Natural killer cell treated with Interleukin-12 subunit alpha and Interleukin-12 subunit beta and Interleukin-15 and Interleukin-18, amount 100 ng/mL, for 72 hours (primary cell): ENCODE data around the gene SLC2A2. TPM values are rescaled to one million over a fixed set of nuclear protein-coding genes. Genes with fewer than 3 reads are reported as not detected.
A peak's percentile ranks its signal among the peaks of the same experiment; 100 is the strongest.

ENCODE experiments used
- ATAC-seq, 2 donors: fragments of 150-1000 bp; cut with Tn5 transposase in 1 of 2; sonication (Bioruptor Pico), chemical (Tn5 transposase) in 1 of 2; 2 replicates each; pipeline ENCODE4 v1.10.0; 2021
- DNase-seq: peaks from one replicate; pipeline ENCODE4 v3.0.0; 2022; ENCODE audit warnings: low spot score
- H3K27ac Mint-ChIP-seq, 2 donors: 1 replicate in 1 of 2; 2 replicates in 1 of 2; pipeline ENCODE4 v1.8.0; 2022; ENCODE audit warnings: mixed read lengths in 2 of 2, mild to moderate bottlenecking in 1 of 2, moderate library complexity in 1 of 2
- H3K27me3 Mint-ChIP-seq, 2 donors: 1 replicate in 1 of 2; 2 replicates in 1 of 2; pipeline ENCODE4 v1.8.0; 2022; ENCODE audit warnings: mixed read lengths in 2 of 2
- H3K36me3 Mint-ChIP-seq: one replicate; pipeline ENCODE4 v1.8.0; 2022; ENCODE audit warnings: mixed read lengths
- H3K4me1 Mint-ChIP-seq, 2 donors: 1 replicate in 1 of 2; 2 replicates in 1 of 2; pipeline ENCODE4 v1.8.0; 2022; ENCODE audit warnings: low read depth in 2 of 2, mixed read lengths in 2 of 2, mild to moderate bottlenecking in 1 of 2
- H3K4me3 Mint-ChIP-seq: one replicate; pipeline ENCODE4 v1.8.0; 2022; ENCODE audit warnings: mixed read lengths
- H3K9me3 Mint-ChIP-seq: 2 replicates; pipeline ENCODE4 v1.8.0; 2022; ENCODE audit warnings: mixed read lengths
- total RNA-seq, 2 donors: library from RNA; stranded (reverse); gene quantifications; one replicate each; pipeline ENCODE4 v1.2.3, GENCODE V29; 2022

SLC2A2 gene
- total RNA-seq, 2 donors from 2014 or later = not detected

DNA sequence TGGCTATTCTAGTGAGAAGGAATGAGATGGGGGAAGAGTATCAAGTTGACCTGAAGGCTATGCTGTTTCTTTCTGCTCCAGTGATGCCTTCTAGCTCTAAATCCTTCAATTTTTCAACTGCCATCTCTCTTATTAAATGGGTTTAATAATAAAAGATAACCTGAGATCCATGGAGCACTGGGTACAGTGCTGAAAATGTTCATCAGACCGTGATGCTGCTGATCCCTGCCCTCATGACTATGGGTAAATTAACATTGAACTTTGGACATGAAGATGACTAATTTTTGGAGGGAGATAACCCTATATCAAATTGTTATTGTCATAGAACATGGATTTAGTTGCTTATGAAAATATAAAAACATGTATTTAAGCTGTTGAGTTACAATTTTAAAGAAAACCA, 27.7 kb upstream of the SLC2A2 start:
- Mint-ChIP-seq H3K36me3 (no peaks in the 10 kb centered on the region), H3K27me3 (peaks cover 0 to 6% of the 10 kb centered on the region in 2 donors), H3K9me3 (no peaks in the 10 kb centered on the region), H3K4me3 (no peak overlapping the region), H3K27ac (no peak overlapping the region), H3K4me1 (peaks cover 0 to 9% of the 10 kb centered on the region in 2 donors)
- no peak for DNase-seq
- no peak for ATAC-seq

DNA sequence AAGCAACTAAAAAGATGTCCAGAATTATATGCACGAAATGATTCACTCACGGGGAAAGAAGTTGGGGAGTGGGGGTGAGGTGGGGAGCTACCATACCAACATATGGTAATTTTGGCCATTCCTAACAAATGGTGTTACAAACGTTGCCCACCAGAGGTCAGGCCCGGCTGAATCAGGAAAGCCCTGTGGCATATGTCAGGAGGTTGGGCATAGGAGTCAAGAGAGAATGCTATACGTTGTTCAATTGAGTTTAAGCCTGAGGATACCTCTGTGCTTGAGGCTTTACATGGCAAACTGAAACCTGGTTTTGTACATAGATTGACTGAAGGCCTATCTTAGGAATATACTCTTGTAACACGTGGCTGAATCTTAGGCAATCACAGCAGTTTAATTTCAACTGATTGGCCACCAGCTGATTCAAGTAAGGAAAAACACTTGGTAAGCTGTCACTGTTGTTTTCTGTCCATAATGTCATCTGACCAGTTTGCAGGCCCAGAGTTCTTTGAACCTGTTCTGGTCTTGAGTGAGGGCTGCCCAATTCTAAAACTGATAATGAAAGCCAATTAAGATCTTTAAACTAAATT, 23.4 kb upstream of the SLC2A2 start:
- ATAC-seq = peak; percentile 43 to 77
- Mint-ChIP-seq H3K9me3 (no peaks in the 10 kb centered on the region), H3K27ac (no peak overlapping the region), H3K36me3 (no peaks in the 10 kb centered on the region), H3K27me3 (peaks cover 8 to 15% of the 10 kb centered on the region in 2 donors), H3K4me1 (peaks cover 0 to 9% of the 10 kb centered on the region in 2 donors), H3K4me3 (no peak overlapping the region)
- no peak for DNase-seq

- Mint-ChIP-seq H3K4me1 (peaks cover 0 to 9% of the 10 kb centered on the region in 2 donors), H3K36me3 (no peaks in the 10 kb centered on the region), H3K4me3 (no peak overlapping the region), H3K27me3 (peaks cover 12 to 18% of the 10 kb centered on the region in 2 donors), H3K9me3 (no peaks in the 10 kb centered on the region), H3K27ac (no peak overlapping the region)
- DNase-seq (no peak), ATAC-seq (no peak)
Observed at GRCh38 chr3:171046760-171047159, 20.2 kb upstream of the SLC2A2 start.

GRCh38 chr3:171044835-171045793, 18.6 kb upstream of the SLC2A2 start:
- H3K27ac Mint-ChIP-seq = no peak overlapping the region
- H3K4me1 Mint-ChIP-seq = peaks cover 0 to 5% of the 10 kb centered on the region in 2 donors
- H3K9me3 Mint-ChIP-seq = no peaks in the 10 kb centered on the region
- H3K27me3 Mint-ChIP-seq = peaks cover 14 to 15% of the 10 kb centered on the region in 2 donors
- H3K36me3 Mint-ChIP-seq = no peaks in the 10 kb centered on the region
- no peak for DNase-seq
- H3K4me3 Mint-ChIP-seq = no peak overlapping the region
- no peak for ATAC-seq

DNA sequence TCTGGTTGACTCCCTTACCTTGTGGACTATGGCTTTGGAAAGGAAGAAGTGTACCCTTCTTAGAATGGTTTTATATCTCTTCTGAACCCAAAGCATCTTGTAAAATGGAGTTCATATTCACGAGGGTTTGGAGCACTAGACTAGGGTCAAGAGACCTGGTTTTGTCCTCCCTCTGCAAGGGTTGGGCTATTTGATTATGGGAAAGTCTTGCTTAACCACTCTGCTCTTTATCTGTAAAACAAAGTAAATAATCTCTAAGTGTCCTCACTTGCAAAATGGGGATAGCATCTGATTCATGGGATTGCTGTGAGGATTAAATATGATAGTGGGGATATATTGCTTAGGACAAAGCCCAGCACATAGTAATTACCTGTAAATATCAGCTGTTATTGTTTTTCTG, 17.9 kb upstream of the SLC2A2 start:
- H3K36me3 Mint-ChIP-seq = no peaks in the 10 kb centered on the region
- no peak overlapping the region for H3K27ac Mint-ChIP-seq
- H3K27me3 Mint-ChIP-seq = peaks cover 17 to 21% of the 10 kb centered on the region in 2 donors
- H3K9me3 Mint-ChIP-seq = no peaks in the 10 kb centered on the region
- ATAC-seq (no peak), DNase-seq (no peak)
- no peak overlapping the region for H3K4me3 Mint-ChIP-seq
- peaks cover 0 to under 1% of the 10 kb centered on the region in 2 donors for H3K4me1 Mint-ChIP-seq

GRCh38 chr3:171039674-171040073, 13.2 kb upstream of the SLC2A2 start:
- no peak for DNase-seq
- Mint-ChIP-seq H3K4me3 (no peak overlapping the region), H3K27me3 (peaks cover 29 to 46% of the 10 kb centered on the region in 2 donors)

GRCh38 chr3:171038342-171038741, 11.8 kb upstream of the SLC2A2 start:
- DNase-seq = no peak
- peaks cover 34 to 55% of the 10 kb centered on the region in 2 donors for H3K27me3 Mint-ChIP-seq
- no peak overlapping the region for H3K27ac Mint-ChIP-seq
- no peak overlapping the region for H3K4me3 Mint-ChIP-seq
- no peaks in the 10 kb centered on the region for H3K36me3 Mint-ChIP-seq
- no peaks in the 10 kb centered on the region for H3K9me3 Mint-ChIP-seq
- H3K4me1 Mint-ChIP-seq = no peaks in the 10 kb centered on the region
- ATAC-seq = no peak

More at GRCh38 chr3:171039674-171040073, 13.2 kb upstream of the SLC2A2 start:
- Mint-ChIP-seq H3K27ac (no peak overlapping the region), H3K36me3 (no peaks in the 10 kb centered on the region), H3K4me1 (no peaks in the 10 kb centered on the region), H3K9me3 (no peaks in the 10 kb centered on the region)
- no peak for ATAC-seq

GRCh38 chr3:171028779-171029232, 2.3 kb upstream of the SLC2A2 start:
- no peaks in the 10 kb centered on the region for H3K9me3 Mint-ChIP-seq
- peak in 1 of 2 donors; percentile 63 for ATAC-seq
- no peak for DNase-seq
- no peak overlapping the region for H3K27ac Mint-ChIP-seq
- H3K36me3 Mint-ChIP-seq = no peaks in the 10 kb centered on the region
- peaks cover 18 to 20% of the 10 kb centered on the region in 2 donors for H3K27me3 Mint-ChIP-seq
- H3K4me1 Mint-ChIP-seq = no peaks in the 10 kb centered on the region
- H3K4me3 Mint-ChIP-seq = no peak overlapping the region

DNA sequence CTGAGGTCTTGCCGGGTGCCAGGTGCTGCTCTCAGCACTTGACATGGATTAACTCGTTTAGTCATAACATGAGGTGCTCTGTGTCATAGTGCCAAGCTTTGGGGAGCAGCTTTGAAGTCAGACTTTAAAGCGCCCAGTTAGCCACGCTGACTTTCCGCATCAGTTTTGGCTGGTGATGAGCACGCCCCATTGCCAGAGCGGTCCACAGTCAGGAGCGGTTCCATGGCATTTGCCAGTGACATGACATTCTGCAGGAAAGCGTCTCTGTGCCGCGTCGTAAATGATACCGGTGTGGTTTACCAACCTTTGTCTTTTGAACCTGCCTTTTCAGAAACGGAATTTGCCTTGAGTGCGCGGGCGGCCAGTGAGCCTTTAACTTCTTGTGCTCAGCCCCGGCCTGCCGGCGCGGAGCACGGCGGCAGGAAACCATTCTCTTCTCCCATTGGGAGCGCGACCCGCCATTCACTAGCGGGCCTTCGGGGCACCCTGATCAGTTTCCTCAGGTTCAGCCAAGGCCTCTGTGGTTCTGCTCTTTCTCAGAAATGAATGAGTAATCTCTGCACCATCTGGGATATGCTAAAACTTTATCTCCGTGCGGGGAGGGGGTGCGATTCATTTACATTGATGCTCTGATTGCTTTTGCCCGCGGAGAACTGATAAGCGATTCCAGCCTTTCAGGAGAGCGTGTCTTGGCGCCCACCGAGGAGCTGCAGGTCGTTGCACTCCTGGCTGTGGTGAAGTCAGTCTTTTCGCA, 1.7 kb upstream of the SLC2A2 start:
- ATAC-seq = peak; percentile 93 to 94
- Mint-ChIP-seq H3K4me3 (no peak overlapping the region), H3K36me3 (no peaks in the 10 kb centered on the region), H3K9me3 (no peaks in the 10 kb centered on the region), H3K27me3 (peaks cover 18% of the 10 kb centered on the region in 2 donors), H3K4me1 (no peaks in the 10 kb centered on the region), H3K27ac (no peak overlapping the region)
- peak; percentile 72 for DNase-seq

- Mint-ChIP-seq H3K4me1 (no peaks in the 10 kb centered on the region), H3K27ac (no peak overlapping the region), H3K4me3 (no peak overlapping the region), H3K9me3 (no peaks in the 10 kb centered on the region), H3K27me3 (peaks cover 28 to 37% of the 10 kb centered on the region in 2 donors), H3K36me3 (no peaks in the 10 kb centered on the region)
- DNase-seq (no peak), ATAC-seq (no peak)
Observed at GRCh38 chr3:171023566-171023965, 3.0 kb downstream of the SLC2A2 start.

DNA sequence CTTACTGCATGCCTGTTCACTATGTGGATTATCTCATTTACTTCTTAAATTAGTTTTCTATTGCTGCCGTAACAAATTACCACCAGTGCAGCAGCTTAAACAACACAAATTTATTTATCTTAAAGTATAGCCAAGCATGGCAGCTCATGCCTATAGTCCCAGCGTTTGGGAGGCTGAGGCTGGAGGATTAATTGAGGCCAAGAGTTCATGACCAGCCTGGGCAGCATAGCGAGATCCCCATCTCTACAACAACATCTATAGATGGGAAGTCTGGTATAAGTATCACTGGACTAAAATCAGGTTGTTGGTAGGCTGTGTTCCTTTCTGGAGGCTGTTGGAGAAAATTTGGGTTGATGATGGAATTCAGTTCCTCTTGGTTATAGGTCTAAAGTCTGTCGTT, 5.1 kb downstream of the SLC2A2 start:
- no peak for DNase-seq
- no peak for ATAC-seq
- Mint-ChIP-seq H3K27ac (no peak overlapping the region), H3K36me3 (no peaks in the 10 kb centered on the region), H3K4me1 (no peaks in the 10 kb centered on the region), H3K27me3 (peaks cover 25 to 27% of the 10 kb centered on the region in 2 donors), H3K4me3 (no peak overlapping the region), H3K9me3 (no peaks in the 10 kb centered on the region)

- peaks cover 22 to 28% of the 10 kb centered on the region in 2 donors for H3K27me3 Mint-ChIP-seq
- no peak overlapping the region for H3K4me3 Mint-ChIP-seq
Observed at GRCh38 chr3:171018156-171018935, 8.2 kb downstream of the SLC2A2 start.

More at GRCh38 chr3:171018156-171018935, 8.2 kb downstream of the SLC2A2 start:
- ATAC-seq (no peak), DNase-seq (no peak)
- no peaks in the 10 kb centered on the region for H3K9me3 Mint-ChIP-seq
- H3K36me3 Mint-ChIP-seq = no peaks in the 10 kb centered on the region
- no peaks in the 10 kb centered on the region for H3K4me1 Mint-ChIP-seq
- no peak overlapping the region for H3K27ac Mint-ChIP-seq
